ENCODE results near the gene CDKL5.

DNA sequence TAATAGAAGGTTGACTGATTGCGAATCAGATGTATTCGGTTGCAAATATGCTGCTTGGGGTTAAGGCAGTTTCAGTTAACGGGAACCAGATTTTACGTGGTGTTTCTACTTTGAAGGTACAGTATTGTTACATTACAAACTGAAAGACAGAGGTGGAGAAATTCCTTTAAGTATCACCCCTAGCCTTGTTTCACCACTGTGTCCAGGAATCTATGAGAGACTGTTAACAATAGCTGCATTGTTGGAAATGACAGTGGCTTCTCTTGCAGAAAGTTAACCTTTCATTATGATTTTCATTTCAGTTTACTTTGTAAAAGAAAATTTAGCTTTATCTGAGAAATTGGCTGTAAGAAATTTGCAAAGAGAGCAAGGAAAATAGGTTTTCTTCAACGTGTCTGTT, 2.6 kb downstream of the CDKL5 start:
- no peak for TF ChIP-seq POLR2AphosphoS5 (IDR thresholded peaks at IDR 0.05; ENCODE audit: borderline replicate concordance, low read depth, low read length)
- TF ChIP-seq EZH2 (IDR thresholded peaks at IDR 0.05), result no peak

Measured in SK-N-MC (cell line).